ENCODE measurements around the gene CAPNS2.
"Not testable (repeated sequence)": the region's sequence is repeated elsewhere in the genome, so short reads cannot be mapped to it uniquely, and the experiment has no call there.

The CAPNS2 gene

DNA sequence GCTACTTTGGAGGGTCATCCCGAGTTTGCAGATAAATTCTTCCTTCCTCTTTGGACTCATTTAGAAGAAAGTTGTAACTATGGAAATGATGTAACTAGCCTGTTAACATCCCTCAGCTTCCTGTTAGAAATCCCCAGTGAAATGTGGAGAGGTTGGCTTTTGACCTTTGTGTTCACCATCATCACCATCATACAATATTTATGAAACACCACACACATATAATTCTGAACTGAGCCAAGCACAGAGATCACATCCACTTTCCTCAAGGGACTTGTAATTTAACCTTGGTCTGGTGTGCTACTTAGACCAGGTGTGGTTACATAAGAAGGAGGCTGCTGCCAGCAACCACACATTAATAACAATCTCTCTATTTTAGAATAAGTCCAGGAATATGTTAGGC, 2.5 kb downstream of the CAPNS2 start:
- DNase-seq, result no peak

DNA sequence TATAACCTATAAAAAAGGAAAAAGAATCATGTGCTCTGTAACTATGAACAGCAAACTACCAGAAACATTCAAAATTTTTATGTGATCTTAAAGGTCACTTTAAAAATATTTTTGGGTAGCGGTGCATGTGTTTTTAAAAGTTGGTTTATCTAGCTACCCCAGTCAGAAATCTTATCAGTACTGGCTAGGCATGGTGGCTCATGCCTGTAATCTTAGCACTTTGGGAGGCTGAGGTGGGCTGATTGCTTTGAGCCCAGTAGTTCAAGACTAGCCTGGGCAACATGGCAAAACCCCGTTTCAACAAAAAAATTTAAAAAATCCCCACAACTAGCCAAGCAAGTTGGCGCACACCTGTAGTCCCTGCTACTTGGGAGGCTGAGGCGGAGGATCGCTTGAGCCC, 3.7 kb downstream of the CAPNS2 start:
- no peak for DNase-seq

- no peak for DNase-seq
Measured at GRCh38 chr16:55571191-55571897, 4.9 kb downstream of the CAPNS2 start.

- DNase-seq, result no peak
Measured at GRCh38 chr16:55572439-55572838, 6.0 kb downstream of the CAPNS2 start.

GRCh38 chr16:55574811-55575210, 8.3 kb downstream of the CAPNS2 start:
- DNase-seq, result no peak

DNA sequence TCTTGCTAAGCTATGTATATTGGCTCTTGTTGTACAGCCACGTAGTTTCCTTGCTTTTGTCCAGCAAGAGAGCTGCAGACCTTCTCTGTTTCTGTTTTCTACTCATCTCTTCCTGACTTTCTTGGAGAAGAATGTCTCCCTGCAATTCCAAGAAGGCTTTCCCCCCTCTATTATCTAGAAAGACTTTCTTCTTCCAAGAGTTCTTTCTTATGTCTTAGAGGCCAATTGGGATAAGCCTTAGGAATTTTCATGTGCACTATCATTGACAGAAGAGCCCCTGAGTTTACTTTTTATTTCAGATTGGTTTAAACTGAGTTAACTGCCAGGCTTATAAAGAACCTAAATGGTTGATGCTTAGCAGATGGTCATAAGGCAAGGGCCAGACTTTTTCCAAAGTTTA, 9.0 kb downstream of the CAPNS2 start:
- no peak for DNase-seq

DNA sequence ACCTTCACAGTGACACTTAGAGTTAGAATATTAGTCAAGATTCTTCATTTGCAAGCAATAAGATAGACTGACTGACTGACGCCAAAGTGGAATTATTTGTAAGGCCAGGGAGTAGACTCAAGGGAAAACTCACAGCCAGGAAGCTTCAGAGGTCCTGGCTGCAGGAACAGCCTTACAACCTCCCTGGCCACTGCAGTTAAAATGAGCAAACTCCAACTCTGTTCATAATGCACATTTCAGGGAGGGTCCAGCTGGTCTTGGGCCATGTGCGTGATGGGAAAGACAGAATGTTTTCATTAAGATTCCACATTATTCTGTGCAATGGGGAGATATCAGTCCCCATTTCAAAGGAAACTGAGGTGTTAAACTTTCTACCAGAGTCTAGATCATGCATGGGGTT, 9.9 kb downstream of the CAPNS2 start:
- no peak for DNase-seq

DNA sequence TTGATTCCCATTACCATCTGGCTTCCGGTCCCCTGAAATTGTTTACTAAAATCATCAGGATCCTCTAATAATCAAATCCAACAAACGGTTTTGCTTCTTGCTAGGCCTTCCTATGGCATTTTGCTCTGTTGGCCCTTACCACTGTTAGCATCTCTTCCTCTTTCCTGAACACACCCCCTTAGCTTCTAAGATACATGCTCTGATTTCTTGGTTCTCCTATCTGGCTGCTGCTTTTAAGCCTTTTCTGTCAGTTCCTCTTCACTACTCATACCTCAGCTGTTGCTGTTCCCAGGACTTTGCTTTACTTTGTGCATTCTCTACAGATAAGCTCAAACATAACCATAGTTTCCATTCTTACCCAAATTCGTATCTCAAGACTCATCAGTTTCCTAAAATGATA, 11.4 kb downstream of the CAPNS2 start:
- DNase-seq, result no peak

GRCh38 chr16:55585631-55586030, 19.1 kb downstream of the CAPNS2 start:
- DNase-seq, result no peak

DNA sequence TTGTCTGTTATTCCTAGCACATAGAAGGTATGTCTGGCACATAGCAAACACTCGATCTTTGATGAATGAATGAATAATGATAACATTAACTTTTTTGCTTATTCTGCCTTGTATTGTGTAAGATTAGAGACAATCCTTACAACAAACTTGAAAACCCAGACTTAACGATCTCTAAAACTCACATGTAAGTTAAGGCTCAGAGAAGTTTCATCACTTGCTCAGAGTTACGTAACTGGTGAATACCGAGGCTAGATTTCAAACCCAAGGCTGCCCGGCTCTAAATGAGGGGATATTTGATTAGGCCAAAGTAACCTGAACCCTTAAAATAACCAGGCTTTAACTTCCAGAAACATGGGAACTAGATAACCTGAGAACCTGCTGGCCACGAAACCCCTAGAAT, 22.3 kb downstream of the CAPNS2 start:
- no peak for DNase-seq

DNA sequence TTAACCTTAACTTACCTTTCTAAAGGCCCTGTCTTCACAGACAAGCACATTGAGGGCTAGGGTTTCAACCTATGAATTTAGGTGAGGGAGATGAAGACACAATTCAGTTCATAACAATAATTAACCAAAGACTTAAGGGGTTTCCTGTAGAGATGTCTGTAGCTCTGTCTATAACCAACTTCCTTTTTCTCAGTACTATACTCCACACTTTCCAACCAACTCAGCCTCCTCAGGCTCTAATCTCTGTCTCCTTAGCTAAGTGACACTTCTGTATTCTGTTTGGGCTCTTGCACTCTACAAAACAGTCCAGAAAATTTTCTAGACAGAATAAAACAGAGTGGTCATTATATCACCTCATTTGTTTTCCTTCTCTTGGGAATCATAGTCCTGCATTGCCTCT, 25.8 kb downstream of the CAPNS2 start:
- no peak for DNase-seq

DNA sequence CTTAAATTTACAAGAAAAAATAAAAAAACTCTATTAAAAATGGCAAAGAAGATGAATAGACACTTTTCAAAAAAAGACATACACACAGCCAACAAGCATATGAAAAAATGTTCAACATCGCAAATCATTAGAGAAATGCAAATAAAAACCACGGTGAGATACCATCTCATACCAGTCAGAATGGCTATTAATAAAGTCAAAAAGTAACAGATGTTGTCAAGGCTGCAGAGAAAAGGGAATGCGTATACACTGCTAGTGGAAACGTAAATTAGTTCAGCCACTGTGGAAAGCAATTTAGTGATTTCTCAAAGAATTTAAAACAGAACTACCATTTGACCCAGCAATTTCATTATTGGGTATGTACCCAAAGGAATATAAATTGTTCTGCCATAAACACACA, 31.4 kb downstream of the CAPNS2 start:
- DNase-seq, result no peak

GRCh38 chr16:55605754-55606336, 39.4 kb downstream of the CAPNS2 start:
- no peak for DNase-seq

DNA sequence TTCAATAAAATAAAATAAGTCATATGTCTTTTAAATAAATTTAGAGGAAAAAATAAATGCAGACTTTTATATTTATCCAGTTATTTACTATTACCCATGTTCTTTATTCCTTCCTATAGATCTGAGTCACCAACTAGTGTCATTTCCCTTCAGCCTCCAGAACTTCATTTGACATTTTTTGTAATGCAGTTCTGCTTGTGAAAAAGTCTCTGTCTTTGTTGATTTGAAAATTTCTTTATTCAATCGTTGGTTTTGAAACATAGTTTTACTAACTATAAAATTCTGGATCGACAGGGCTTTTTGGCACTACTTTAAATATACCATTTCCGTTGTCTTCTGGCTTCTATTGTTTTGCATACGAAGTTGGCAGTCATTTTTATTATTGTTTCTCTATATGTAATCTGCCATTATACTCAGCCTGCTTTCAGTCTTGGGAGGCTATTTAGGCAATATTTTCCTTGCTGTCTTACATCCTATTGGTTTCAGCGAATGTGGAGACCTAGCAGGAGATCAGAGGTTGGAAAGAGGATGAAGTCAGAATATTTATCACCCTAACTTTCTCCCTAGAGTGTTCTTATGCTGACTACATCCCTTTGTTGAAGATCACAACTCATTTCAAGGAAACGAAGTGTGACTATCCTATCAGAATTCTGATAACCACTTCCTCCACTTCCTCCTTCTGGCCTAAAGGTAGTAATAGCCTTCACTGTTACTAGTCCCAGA, 47.3 kb downstream of the CAPNS2 start:
- no peak for DNase-seq

DNA sequence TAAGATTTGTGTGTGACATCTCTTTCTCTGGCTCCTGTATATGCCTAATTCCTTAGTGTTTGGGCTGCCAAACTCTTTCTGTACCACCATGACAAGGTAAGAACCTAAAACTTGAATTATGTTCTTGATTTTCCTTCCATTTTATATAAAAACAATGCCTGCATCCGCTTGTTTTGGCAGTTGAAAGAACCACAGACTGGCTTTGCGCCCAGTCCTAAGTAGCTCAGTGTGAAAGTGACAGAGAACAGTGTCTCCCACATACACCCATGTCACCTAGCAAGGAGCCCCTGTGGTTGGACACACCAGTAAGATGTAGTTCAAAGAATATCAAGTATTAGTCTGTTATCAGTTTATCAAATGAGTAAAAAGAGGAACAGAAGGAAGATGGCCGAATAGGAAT, 48.6 kb downstream of the CAPNS2 start:
- DNase-seq, result no peak

GRCh38 chr16:55615670-55616069, 49.2 kb downstream of the CAPNS2 start:
- DNase-seq, result not testable (repeated sequence)

Data from stimulated activated naive CD4-positive, alpha-beta T cell treated with Interleukin-2 at 50 U/mL for 16 hours (primary cell).